RWPE2 (cell line): ENCODE data around the gene TAF5.

Source experiments
- ATAC-seq: fragments of 200-7000 bp; cut with Tn5 transposase; 3 replicates; pipeline ENCODE4 v1.9.1; 2021; ENCODE audit warnings: low read depth
- DNase-seq: peaks from one replicate; pipeline ENCODE4 v3.0.0-alpha.2; 2020; ENCODE audit warnings: low spot score
- H3K27ac ChIP-seq: fragments of 450-650 bp; 2 replicates; pipeline ENCODE4 v1.5.1; 2017; ENCODE audit warnings: mild to moderate bottlenecking; ENCODE audit not compliant: poor library complexity, severe bottlenecking
- H3K27me3 ChIP-seq: fragments of 250-450 bp; sonication (Bioruptor Pico); 2 replicates; pipeline ENCODE4 v1.5.1; 2021; ENCODE audit warnings: mild to moderate bottlenecking, moderate library complexity; ENCODE audit not compliant: insufficient read depth, poor library complexity, severe bottlenecking
- H3K36me3 ChIP-seq: fragments of 250-450 bp; sonication (Bioruptor Pico); 2 replicates; pipeline ENCODE4 v1.5.1; 2020; ENCODE audit warnings: low read depth, mild to moderate bottlenecking, moderate library complexity
- H3K4me1 ChIP-seq: fragments of 250-450 bp; sonication (Bioruptor Pico); 2 replicates; pipeline ENCODE4 v1.5.1; 2021; ENCODE audit warnings: mild to moderate bottlenecking, moderate library complexity; ENCODE audit not compliant: insufficient read depth, poor library complexity, severe bottlenecking
- H3K4me3 ChIP-seq: fragments of 250-450 bp; sonication (Bioruptor Pico); 2 replicates; pipeline ENCODE4 v1.5.1; 2021; ENCODE audit warnings: mild to moderate bottlenecking, moderate library complexity; ENCODE audit not compliant: severe bottlenecking
- H3K9me3 ChIP-seq: fragments of 250-450 bp; sonication (Bioruptor Pico); 2 replicates; pipeline ENCODE4 v1.5.1; 2021; ENCODE audit warnings: mild to moderate bottlenecking, moderate library complexity; ENCODE audit not compliant: severe bottlenecking
- TF ChIP-seq, protein P1 (sequence below): fragments of 450-650 bp; IDR thresholded peaks from one replicate; pipeline ENCODE4 v1.5.1; 2017; ENCODE audit warnings: mild to moderate bottlenecking, moderate library complexity; ENCODE audit not compliant: poor library complexity, severe bottlenecking

TAF5 gene

GRCh38 chr10:103367782-103368518 lies at the start of gene TAF5:
Gene TAF5, plus strand, starts transcription at chr10:103367976. Its CDS starts 14 bp downstream, at chr10:103367990.
- ATAC-seq (peak; percentile 61), DNase-seq (peak; percentile 91)
- Histone ChIP-seq H3K4me3 (peak within 1 kb of the TSS; percentile 65), H3K9me3 (no peaks in the 10 kb centered on the region), H3K27ac (peak within 1 kb of the TSS; percentile 60), H3K4me1 (peaks cover 8% of the 10 kb centered on the region), H3K27me3 (no peaks in the 10 kb centered on the region), H3K36me3 (0 out of 2 replicates have a peak, but pooled peaks cover 4% of the 10 kb centered on the region)
- TF ChIP-seq, protein P1, sequence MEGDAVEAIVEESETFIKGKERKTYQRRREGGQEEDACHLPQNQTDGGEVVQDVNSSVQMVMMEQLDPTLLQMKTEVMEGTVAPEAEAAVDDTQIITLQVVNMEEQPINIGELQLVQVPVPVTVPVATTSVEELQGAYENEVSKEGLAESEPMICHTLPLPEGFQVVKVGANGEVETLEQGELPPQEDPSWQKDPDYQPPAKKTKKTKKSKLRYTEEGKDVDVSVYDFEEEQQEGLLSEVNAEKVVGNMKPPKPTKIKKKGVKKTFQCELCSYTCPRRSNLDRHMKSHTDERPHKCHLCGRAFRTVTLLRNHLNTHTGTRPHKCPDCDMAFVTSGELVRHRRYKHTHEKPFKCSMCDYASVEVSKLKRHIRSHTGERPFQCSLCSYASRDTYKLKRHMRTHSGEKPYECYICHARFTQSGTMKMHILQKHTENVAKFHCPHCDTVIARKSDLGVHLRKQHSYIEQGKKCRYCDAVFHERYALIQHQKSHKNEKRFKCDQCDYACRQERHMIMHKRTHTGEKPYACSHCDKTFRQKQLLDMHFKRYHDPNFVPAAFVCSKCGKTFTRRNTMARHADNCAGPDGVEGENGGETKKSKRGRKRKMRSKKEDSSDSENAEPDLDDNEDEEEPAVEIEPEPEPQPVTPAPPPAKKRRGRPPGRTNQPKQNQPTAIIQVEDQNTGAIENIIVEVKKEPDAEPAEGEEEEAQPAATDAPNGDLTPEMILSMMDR = no peak

DNA sequence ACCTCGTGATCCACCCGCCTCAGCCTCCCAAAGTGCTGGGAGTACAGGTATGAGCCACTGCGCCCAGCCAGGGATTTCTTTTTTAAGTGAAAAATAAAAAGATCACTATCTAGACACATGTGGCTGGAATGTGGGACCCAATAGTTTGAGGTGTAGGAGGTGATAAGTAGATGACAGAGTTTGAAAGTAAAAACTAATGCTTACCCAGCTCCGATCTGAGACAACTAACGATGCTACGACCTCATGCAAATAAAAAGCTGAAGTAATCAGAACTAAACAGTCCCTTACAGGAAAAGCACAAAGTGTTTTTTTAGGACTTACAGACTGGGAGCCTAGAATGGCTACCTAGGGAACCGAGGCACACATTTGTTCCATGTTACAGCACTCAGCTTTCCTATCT lies 39.9 kb upstream of the TAF5 start:
- Histone ChIP-seq H3K27ac (no peak overlapping the region), H3K4me3 (no peak overlapping the region), H3K4me1 (no peaks in the 10 kb centered on the region), H3K27me3 (no peaks in the 10 kb centered on the region), H3K9me3 (no peaks in the 10 kb centered on the region), H3K36me3 (peaks cover 79% of the 10 kb centered on the region)
- TF ChIP-seq, protein P1 = no peak
- ATAC-seq (no peak), DNase-seq (no peak)

GRCh38 chr10:103333934-103334520 lies 33.7 kb upstream of the TAF5 start:
- no peaks in the 10 kb centered on the region for H3K9me3 ChIP-seq
- H3K36me3 ChIP-seq = peaks cover 76% of the 10 kb centered on the region
- no peak overlapping the region for H3K27ac ChIP-seq
- no peaks in the 10 kb centered on the region for H3K4me1 ChIP-seq
- TF ChIP-seq, protein P1 = peak; percentile 86
- no peak overlapping the region for H3K4me3 ChIP-seq
- ATAC-seq = no peak
- DNase-seq = no peak
- no peaks in the 10 kb centered on the region for H3K27me3 ChIP-seq

DNA sequence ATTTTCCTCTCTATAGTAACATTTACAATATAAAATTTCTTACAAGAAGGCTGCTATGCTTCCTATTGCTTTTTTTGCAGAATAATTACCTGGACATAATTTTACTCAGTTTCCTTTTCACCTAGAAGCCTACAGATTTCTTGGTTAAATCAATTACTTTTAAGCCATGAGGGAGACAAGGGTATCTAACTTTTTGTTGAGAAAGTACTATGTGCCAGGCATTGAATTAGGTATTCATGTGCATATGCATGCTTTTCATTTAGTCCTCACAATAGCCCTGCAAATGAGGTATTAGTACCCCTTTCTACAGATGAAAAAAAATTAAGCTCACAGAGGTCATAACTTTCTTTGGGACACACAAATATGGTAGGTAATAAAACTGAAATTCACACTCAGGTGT lies 33.2 kb upstream of the TAF5 start:
- ATAC-seq = no peak
- no peak for DNase-seq
- Histone ChIP-seq H3K27me3 (no peaks in the 10 kb centered on the region), H3K4me1 (no peaks in the 10 kb centered on the region), H3K27ac (no peak overlapping the region), H3K9me3 (no peaks in the 10 kb centered on the region), H3K36me3 (peaks cover 76% of the 10 kb centered on the region), H3K4me3 (no peak overlapping the region)
- TF ChIP-seq, protein P1 = no peak

DNA sequence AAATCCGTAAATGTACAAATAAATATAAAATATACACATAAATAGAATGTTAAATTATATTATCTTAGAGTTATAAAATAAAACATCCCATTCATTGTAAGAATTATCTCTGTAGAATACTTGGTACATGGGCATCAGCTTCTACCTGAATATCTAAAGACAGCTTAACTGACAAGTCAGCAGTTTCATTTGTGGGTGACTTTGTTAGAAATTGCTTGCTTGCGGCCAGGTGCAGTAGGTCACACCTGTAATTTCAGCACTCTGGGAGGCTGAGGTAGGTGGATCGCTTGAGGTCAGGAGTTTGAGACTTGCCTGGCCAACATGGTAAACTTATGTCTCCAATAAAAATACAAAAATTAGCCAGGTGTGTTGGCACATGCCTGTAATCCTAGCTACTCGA lies 31.4 kb upstream of the TAF5 start:
- H3K27me3 ChIP-seq = no peaks in the 10 kb centered on the region
- H3K36me3 ChIP-seq = peaks cover 74% of the 10 kb centered on the region
- ATAC-seq (no peak), DNase-seq (no peak)
- H3K27ac ChIP-seq = no peak overlapping the region
- H3K4me1 ChIP-seq = no peaks in the 10 kb centered on the region
- no peak overlapping the region for H3K4me3 ChIP-seq
- TF ChIP-seq, protein P1 = no peak
- no peaks in the 10 kb centered on the region for H3K9me3 ChIP-seq
